Measurements from ENCODE around the gene USP32.

USP32 gene

DNA sequence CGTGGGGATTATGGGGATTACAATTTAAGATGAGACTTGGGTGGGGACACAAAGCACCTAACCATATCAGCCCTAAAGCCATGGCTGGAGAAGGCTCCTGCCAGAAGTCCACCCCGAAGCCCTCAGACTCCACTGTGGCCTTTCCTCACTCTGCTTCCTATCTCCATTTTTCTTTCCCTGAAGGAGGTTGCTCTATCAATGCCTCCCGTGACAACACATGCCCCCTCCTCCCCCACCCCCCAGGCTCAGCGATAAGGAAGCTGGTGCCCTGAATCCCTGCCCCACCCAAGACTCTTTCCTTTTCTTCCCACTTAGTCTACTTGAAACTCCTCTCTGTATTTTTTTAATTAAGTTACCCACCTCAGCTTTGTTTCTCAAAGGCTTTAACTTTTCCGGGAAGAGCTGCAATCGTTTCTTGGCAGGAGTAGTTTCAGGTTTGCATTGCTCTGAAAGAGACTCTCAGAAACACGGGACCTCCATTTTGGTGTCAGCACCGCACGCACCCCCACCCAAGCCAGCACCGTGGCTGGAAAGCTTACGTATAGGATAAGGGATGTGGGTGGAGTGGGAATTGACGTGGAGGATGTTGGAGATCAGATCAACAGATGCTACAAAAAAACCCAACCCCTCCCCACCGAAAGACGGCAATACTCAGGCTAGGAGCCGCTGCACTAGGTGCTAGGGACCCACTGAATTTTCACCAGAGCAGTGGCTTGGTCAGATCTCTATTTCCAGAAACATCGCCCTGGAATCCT lies 257.4 kb downstream of the USP32 start:
- DNase-seq (ENCODE audit: low read depth) = no peak

DNA sequence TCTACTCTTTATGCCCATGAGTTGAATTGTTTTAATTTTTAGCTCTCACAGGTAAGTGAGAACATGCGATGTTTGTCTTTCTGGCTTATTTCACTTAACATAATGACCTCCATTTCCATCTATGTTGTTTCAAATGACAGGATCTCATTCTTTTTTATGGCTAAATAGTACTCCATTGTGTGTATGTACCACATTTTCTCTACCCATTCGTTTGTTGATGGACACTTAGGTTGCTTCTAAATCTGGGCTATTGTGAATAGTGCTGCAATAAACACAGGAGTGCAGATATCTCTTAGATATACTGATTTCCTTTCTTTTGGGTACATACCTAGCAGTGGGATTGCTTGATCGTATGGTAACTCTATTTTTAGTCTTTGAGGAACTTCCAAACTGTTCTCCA lies 261.5 kb downstream of the USP32 start:
- DNase-seq (ENCODE audit: low read depth) = no peak

GRCh38 chr17:60129164-60129563 lies 262.8 kb downstream of the USP32 start:
- DNase-seq (ENCODE audit: low read depth) = no peak
